HuH-7.5 (cell line): ENCODE results near the gene RPS18.
A peak's percentile ranks its signal among the peaks of the same experiment; 100 is the strongest.
"Not testable (repeated sequence)": the region's sequence is repeated elsewhere in the genome, so short reads cannot be mapped to it uniquely, and the experiment has no call there.

Experiments
- DNase-seq: peaks from one replicate; pipeline ENCODE4 v3.0.0; 2011; ENCODE audit warnings: low spot score

The RPS18 gene

GRCh38 chr6:33271468-33272274 is at the start of gene RPS18, which contains the start of gene VPS52:
Gene RPS18, plus strand, starts transcription at chr6:33272075. Its CDS starts 45 bp downstream, at chr6:33272120.
Gene VPS52, minus strand, starts transcription at chr6:33271876. Its CDS starts 201 bp downstream, at chr6:33271675.
- DNase-seq, result peak; percentile 75

GRCh38 chr6:33226503-33227120 is 45.3 kb upstream of the RPS18 start:
- not testable (repeated sequence) for DNase-seq

DNA sequence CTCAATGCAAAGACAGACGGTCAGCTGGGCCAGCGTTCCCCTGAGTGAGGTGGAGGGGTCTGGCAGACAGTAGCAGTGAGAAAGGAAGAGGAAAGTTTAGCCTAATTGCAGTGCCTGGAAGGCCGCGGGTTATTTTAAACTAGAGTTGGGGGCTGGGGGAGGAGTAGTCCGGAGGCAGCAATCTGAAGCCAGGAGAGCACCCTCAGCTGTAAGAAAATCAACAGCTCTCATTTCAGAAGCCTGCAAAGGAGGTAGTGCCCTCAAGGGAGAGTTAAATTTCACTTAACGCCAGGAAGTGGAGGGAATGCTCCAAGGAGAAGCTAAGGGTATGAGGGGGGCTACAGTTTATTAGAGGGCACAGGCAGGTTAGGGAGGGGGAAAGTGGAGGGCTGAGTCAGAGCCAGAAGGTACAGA is 36.6 kb upstream of the RPS18 start:
- DNase-seq, result no peak

DNA sequence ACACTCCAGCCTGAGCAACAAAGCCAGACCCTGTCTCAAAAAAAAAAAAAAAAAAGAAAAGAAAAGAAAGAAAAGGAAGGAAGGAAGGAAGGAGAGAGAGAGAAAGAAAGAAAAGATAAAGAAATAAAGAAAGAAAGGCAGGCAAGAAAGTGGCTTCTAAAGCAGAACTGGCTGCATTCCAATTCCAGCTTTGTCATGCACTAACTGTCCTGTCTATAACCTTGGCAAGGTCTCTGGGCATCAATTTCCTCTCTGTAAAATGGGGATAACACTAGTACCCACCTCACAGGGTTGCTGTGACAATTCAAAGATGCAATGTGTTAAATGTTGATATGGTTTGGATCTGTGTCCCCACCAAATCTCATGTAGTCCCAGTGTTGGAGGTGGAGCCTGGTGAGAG is 35.5 kb upstream of the RPS18 start:
- DNase-seq, result no peak

DNA sequence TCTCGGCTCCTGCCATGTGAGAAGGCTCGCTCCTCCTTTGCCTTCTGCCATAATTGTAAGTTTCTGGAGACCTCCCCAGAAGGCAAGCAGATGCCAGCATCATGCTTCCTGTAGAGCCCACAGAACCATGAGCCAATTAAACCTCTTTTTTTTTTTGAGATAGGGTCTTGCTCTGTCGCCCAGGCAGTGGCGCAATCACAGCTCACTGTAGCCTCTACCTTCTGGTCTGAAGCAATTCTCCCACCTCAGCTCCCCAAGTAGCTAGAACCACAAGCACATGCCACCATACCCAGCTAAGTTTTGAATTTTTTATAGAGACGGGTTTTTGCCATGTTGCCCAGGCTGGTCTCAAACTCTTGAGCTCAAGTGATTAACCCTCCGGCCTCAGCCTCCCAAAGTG is 35.0 kb upstream of the RPS18 start:
- no peak for DNase-seq

GRCh38 chr6:33237741-33238140 is 34.1 kb upstream of the RPS18 start:
- DNase-seq, result no peak

GRCh38 chr6:33241968-33242367 is 29.9 kb upstream of the RPS18 start:
- no peak for DNase-seq

DNA sequence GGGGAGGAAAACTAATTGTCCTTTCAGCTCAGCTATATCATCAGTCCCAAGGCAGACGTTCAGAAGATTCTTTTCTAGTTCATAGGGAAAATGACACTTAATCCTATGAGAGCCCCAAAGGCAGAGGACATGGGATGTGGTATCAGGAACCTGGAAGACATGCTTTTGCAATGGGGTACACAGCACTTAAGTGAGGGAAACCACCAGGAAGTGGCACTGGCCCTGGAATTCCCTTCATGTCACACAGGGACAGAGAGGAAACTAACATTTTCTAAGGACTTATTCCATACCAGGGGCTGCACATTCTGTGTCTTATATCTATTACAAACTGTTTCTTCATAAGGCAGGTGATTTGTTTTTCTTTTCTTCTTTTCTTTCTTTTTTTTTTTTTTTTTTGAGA is 28.4 kb upstream of the RPS18 start:
- no peak for DNase-seq

GRCh38 chr6:33247977-33248642 is 23.8 kb upstream of the RPS18 start:
- peak; percentile 29 for DNase-seq

DNA sequence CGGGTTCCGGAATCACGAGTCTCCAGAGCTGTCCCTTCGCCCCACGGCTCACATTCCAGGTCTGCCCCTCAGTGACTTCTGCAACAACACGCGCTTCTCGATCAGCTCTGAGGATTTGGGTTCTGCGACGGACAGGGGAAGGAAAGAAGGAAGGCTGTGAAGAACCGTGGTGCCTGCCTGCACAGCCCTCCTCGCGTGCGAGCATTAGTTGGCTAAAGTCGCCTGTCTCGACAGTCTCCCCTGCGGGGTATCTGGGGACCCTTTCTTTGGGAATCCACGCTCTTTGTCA is 23.3 kb upstream of the RPS18 start:
- no peak for DNase-seq

DNA sequence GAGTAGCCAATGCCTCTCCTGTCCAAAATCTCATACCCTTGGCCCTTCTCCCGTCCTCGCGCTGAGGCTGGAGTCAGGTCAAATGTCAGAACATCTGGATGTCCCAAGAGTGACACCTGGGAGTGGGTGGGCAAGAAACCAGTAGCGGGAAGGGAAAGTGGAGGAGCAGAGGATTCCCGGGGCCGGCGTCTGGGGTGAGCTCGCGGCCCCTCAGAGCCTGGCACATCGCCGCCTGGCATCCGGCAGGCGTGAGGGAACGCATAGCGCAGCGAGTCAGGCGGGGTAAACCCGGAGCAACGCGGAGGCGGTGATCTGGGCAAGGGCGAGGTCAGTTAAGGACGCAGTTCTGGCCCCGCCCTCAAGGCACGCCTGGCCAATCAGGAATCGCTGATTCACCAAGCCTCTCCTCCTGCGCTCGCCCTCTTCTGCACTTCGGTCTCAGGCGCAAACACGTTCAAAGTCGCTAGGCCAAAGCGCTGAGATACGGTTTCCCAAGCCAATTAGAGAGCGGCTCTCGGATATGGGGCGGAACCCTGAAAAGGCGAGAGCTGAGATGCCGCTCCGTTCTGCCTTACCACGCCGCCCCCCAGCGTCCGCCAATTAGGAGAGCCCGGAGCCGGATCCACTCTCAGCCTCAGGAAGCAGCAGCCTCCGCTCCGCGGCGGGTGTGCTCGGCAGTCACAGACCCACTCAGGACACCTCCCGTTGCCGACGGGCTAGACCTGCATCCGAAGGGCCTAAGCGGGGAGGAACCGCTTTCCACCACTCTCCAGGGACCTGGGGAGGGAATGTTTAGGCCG is 22.7 kb upstream of the RPS18 start:
- DNase-seq, result peak; percentile 59

DNA sequence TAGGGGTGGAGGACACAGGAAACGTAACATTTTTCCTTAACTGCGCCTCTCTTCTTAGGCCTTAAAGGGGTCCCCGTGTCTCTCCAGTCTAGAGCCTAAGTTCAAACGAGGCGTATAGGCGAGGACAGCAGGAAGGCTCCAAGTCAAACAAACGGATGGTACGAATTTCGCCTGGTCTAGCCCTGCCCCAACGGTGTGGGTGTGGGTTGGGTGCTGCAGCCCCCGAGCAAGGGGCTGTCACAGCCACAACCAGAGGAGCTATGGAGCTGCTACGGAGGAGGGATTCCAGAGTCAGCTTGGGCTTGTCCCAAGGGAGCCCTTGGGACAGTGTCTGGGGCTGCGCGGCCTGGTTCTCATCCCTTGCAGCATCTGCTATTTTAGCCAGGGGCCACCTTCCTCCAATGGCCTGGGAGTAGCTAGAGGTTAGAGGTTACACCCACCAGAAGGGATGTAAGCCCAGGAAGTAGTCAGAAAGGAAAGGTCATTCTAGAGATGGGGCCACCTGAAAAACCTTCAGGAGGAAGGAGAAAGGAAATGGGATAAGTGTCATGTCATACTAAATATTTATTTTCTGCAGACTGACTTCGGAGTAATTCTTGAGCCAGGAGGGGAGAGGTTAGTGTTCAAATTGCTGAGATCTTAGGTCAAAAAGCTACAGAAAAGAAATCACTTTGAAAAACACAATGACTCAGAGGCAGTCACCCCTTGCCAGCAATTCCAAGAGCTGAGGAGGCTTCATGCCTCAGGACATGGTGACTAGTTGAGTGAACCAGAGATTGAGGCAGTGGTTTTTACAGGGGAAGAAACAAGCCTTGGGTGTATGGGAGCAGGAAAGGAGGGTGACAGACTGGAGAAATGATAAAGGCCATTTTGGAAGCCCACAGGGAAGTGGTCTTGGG is 21.9 kb upstream of the RPS18 start:
- no peak for DNase-seq

DNA sequence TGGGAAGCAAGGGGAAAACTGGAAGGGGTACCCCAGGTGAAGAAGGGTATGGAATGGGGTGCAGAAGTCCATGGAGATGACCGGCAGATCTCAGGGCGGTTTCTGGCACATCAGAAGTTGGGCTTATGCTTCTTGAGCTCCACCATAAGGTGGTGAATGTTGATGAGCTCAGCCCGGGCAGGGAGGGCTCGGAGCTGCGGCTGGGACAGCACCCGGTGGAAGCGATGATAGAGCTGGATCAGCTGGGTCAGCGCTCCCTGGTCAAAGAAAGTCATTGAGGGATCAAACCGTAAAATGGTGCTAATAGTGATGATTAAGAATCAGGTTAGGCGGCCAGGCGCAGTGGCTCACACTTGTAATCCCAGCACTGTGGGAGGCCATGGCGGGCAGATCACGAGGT is 21.1 kb upstream of the RPS18 start:
- no peak for DNase-seq

- no peak for DNase-seq
These were observed 20.4 kb upstream of the RPS18 start for GRCh38 chr6:33251395-33252012.

DNA sequence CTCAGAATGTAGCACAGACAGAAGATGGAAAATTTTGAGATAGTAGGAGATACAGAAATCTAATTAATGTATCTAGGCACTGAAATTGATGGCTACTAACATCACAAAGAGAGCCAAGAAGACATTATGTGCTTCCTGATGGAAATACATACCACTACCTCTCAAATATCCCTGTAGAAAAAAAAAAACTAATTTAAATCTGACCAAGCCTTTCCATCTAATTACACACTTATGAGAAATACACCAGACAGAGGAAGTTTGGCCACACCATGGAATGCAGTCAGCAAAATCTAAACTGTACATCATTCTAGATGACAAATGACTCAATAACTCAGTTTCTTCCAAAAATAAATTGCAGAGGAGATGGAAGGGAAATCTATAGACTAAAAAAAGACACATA is 19.1 kb upstream of the RPS18 start:
- no peak for DNase-seq

GRCh38 chr6:33254591-33254990 is 17.3 kb upstream of the RPS18 start:
- DNase-seq, result no peak

- DNase-seq, result no peak
These were observed 12.8 kb upstream of the RPS18 start for GRCh38 chr6:33259032-33259431.

DNA sequence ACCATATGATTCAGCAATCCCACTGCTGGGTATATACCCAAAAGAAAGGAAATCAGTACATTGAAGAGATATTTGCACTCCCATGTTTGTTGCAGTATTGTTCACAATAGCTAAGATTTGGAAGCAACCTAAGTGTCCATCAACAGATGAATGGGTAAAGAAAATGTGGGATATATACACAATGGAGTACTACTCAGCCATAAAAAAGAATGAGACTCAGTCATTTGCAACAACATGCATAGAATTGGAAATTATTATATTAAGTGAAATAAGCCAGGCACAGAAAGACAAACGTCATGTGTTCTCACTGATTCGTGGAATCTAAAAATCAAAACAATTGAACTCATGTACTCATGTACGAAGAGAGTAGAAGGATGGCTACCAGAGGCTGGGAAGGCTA is 9.4 kb upstream of the RPS18 start:
- not testable (repeated sequence) for DNase-seq

- no peak for DNase-seq
These were observed 7.9 kb upstream of the RPS18 start for GRCh38 chr6:33264015-33264414.

DNA sequence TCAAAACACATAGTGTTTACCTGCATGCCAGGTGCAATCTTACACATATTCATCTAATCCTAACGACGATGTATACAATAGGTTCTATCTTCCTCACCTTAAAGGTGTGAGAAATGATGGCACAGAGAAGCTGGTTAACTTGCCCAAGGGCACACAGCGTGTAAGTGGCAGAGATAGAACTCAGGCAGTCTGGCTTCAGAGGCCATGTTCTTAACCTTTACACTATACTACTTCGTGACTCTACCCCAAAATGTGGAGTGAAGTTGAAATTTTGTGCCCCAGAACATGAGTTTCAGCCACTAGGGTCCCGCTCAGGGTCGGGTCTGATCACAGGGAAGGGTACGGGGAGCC is 783 bp upstream of the RPS18 start:
- DNase-seq, result no peak
